Panc1 (cell line): ENCODE data around the gene ARHGEF28. TPM values are rescaled to one million over a fixed set of nuclear protein-coding genes. Genes with fewer than 3 reads are reported as not detected.

Experiments
- ATAC-seq: fragments of 200-7000 bp; cut with Tn5 transposase; 2 replicates; pipeline ENCODE4 v1.9.1; 2020; ENCODE audit warnings: mild to moderate bottlenecking, moderate library complexity
- BruUV-seq: library from RNA; stranded (reverse); fragments of 400-500 nt; replicated peaks from 2 replicates; lab custom pipeline; 2021; lab: Mats Ljungman, UMichigan
- CTCF ChIA-PET: fragments of 300-600 bp; sonication (Branson Sonifier 250); formaldehyde crosslinking; loops from one replicate; lab custom pipeline; 2022; ENCODE audit warnings: antibody characterized with exemption; lab: Charles Lee
- POLR2A ChIA-PET: fragments of 300-600 bp; sonication (Branson Sonifier 250); formaldehyde crosslinking; loops from one replicate; lab custom pipeline; 2022; ENCODE audit warnings: antibody characterized with exemption; lab: Charles Lee
- DNase-seq: peaks from one replicate; pipeline ENCODE4 v3.0.0-alpha.2; 2010; ENCODE audit warnings: low read depth, low spot score
- H3K27ac ChIP-seq: 2 replicates; pipeline ENCODE4 v1.5.1; 2011; ENCODE audit warnings: mild to moderate bottlenecking, low read length, inconsistent platforms
- H3K27me3 ChIP-seq: fragments of 200-500 bp; sonication (Bioruptor generic); 2 replicates; pipeline ENCODE4 v1.6.0; 2014; ENCODE audit warnings: low read length, inconsistent platforms; ENCODE audit not compliant: control insufficient read depth, insufficient read depth
- H3K36me3 ChIP-seq: fragments of 200-500 bp; sonication (Bioruptor generic); 2 replicates; pipeline ENCODE4 v1.5.1; 2014; ENCODE audit warnings: inconsistent platforms, mild to moderate bottlenecking, low read length, moderate library complexity; ENCODE audit not compliant: control insufficient read depth, insufficient read depth
- H3K4me1 ChIP-seq: 2 replicates; pipeline ENCODE4 v1.5.1; 2011; ENCODE audit warnings: inconsistent platforms, mild to moderate bottlenecking, low read length, moderate library complexity; ENCODE audit not compliant: control insufficient read depth, insufficient read depth
- H3K4me3 ChIP-seq, 2 experiments: 2 replicates each; pipeline ENCODE4 v1.5.1; 2011 to 2012; ENCODE audit warnings: low read depth in 2 of 2, low read length in 2 of 2, mild to moderate bottlenecking in 2 of 2, inconsistent platforms in 1 of 2, moderate library complexity in 1 of 2
- H3K9me3 ChIP-seq: fragments of 200-500 bp; sonication (Bioruptor generic); 2 replicates; pipeline ENCODE4 v1.5.1; 2014; ENCODE audit warnings: low read depth, mild to moderate bottlenecking, inconsistent platforms, low read length, moderate library complexity; ENCODE audit not compliant: control insufficient read depth, insufficient read depth
- POLR2AphosphoS5 ChIP-seq: IDR thresholded peaks from 2 replicates; pipeline ENCODE4 v1.6.1; 2012; ENCODE audit warnings: mild to moderate bottlenecking, low read depth, low read length, moderate library complexity
- REST ChIP-seq, 2 experiments: IDR thresholded peaks; 2 replicates each; pipeline ENCODE4 v1.6.1; 2011 to 2012; ENCODE audit warnings: low read depth in 2 of 2, control low read depth in 1 of 2, low read length in 1 of 2, mild to moderate bottlenecking in 1 of 2, moderate library complexity in 1 of 2; ENCODE audit not compliant: insufficient read depth in 1 of 2
- SIN3A ChIP-seq: IDR thresholded peaks from 2 replicates; pipeline ENCODE4 v1.6.1; 2012; ENCODE audit warnings: low read depth, mild to moderate bottlenecking, low read length, moderate library complexity, borderline replicate concordance; ENCODE audit not compliant: insufficient read depth
- TCF7L2 ChIP-seq: IDR thresholded peaks from 2 replicates; pipeline ENCODE4 v1.6.1; 2011; ENCODE audit warnings: mild to moderate bottlenecking, low read depth, low read length, inconsistent platforms
- in situ Hi-C: cut with HindIII; loops from 2 replicates; pipeline ENCODE4 v1.10.0; 2016; ENCODE audit warnings: low sequenced_read_pairs, low pct_unique_long_range_greater_than_20kb
- intact Hi-C: fragments of 100-400 bp; cut with micrococcal nuclease; formaldehyde crosslinking; loops from one replicate; pipeline ENCODE4 v1.10.0; 2022; ENCODE audit not compliant: unreplicated experiment
- total RNA-seq: library from RNA; stranded (reverse); gene quantifications from one replicate; pipeline ENCODE4 v1.2.1, GENCODE V29; 2021; ENCODE audit not compliant: unreplicated experiment
- TF ChIP-seq, protein P1 (sequence below): fragments of 450-650 bp; IDR thresholded peaks from 2 replicates; pipeline ENCODE4 v1.5.1; 2017; ENCODE audit warnings: mild to moderate bottlenecking

The ARHGEF28 gene
- total RNA-seq, 1 experiment from 2014 or later = 34.8 TPM

DNA sequence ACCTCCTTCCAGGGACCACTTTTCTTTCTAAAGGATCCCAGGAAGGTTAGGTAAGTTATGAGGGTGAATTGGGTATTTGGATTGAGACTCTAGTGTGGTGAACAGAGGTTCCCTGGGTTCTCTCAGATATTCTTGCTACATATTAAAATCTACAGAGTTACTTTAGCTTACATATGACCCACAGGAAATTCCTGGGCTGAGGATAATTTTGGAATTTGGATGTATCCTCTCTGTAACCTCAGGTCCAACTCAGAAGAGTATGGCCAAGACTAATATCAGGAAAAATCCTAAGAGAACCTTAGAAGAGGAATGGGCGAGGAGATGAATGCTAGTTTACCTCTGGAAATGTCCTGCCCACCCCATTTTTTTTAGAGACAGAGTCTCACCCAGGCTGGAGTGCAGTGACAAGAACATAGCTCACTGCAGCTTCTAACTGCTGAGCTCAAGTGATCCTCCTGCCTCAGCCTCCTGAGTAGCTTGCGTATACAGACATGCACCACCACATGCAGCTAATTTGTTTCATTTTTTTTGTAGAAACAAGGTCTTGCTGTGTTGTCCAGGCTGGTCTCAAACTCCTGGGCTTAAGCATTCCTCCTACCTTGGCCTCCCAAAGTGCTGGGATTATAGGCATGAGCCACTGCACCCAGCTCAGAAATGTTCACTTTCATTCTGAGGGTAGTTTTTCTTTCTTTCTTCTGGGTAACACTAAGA, 196.4 kb downstream of the ARHGEF28 start:
- Histone ChIP-seq H3K27ac (no peak overlapping the region), H3K4me3 (no peak overlapping the region), H3K27me3 (no peaks in the 10 kb centered on the region), H3K9me3 (no peaks in the 10 kb centered on the region), H3K36me3 (no peaks in the 10 kb centered on the region), H3K4me1 (peaks cover 17% of the 10 kb centered on the region)
- in situ Hi-C loops = no loop called here
- ChIA-PET CTCF (no interaction called here), POLR2A (no interaction called here)
- intact Hi-C loops = no loop called here
- BruUV-seq = no TSS peak
- TF ChIP-seq POLR2AphosphoS5 (no peak), SIN3A (no peak)
- DNase-seq (no peak), ATAC-seq (0 out of 2 replicates have a peak, but pooled peaks have one; percentile 12)

- BruUV-seq = no TSS peak
Observed at GRCh38 chr5:73822989-73823339, 197.0 kb downstream of the ARHGEF28 start.

More at GRCh38 chr5:73822989-73823339, 197.0 kb downstream of the ARHGEF28 start:
- CTCF ChIA-PET = no interaction called here
- peaks cover 17% of the 10 kb centered on the region for H3K4me1 ChIP-seq
- intact Hi-C loops = no loop called here
- no peaks in the 10 kb centered on the region for H3K9me3 ChIP-seq
- no peak overlapping the region for H3K4me3 ChIP-seq
- ATAC-seq (peak; percentile 55; the same call in 1 of the 2 replicates), DNase-seq (no peak)
- in situ Hi-C loops = no loop called here
- POLR2A ChIA-PET = no interaction called here
- H3K36me3 ChIP-seq = no peaks in the 10 kb centered on the region
- TF ChIP-seq, protein P1, sequence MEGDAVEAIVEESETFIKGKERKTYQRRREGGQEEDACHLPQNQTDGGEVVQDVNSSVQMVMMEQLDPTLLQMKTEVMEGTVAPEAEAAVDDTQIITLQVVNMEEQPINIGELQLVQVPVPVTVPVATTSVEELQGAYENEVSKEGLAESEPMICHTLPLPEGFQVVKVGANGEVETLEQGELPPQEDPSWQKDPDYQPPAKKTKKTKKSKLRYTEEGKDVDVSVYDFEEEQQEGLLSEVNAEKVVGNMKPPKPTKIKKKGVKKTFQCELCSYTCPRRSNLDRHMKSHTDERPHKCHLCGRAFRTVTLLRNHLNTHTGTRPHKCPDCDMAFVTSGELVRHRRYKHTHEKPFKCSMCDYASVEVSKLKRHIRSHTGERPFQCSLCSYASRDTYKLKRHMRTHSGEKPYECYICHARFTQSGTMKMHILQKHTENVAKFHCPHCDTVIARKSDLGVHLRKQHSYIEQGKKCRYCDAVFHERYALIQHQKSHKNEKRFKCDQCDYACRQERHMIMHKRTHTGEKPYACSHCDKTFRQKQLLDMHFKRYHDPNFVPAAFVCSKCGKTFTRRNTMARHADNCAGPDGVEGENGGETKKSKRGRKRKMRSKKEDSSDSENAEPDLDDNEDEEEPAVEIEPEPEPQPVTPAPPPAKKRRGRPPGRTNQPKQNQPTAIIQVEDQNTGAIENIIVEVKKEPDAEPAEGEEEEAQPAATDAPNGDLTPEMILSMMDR = no peak
- TF ChIP-seq SIN3A = no peak
- no peak for TF ChIP-seq POLR2AphosphoS5
- TF ChIP-seq REST (IDR thresholded peaks at IDR 0.05; ENCODE audit: insufficient read depth in 1 of 2, low read depth in 2 of 2, low read length in 1 of 2) = no peak
- TF ChIP-seq TCF7L2 = no peak
- H3K27ac ChIP-seq = no peak overlapping the region
- H3K27me3 ChIP-seq = no peaks in the 10 kb centered on the region
